GM20000 (cell line): ENCODE data around the gene BORA.
A peak's percentile ranks its signal among the peaks of the same experiment; 100 is the strongest.
"Not testable (repeated sequence)": the region's sequence is repeated elsewhere in the genome, so short reads cannot be mapped to it uniquely, and the experiment has no call there.

Source experiments
- DNase-seq: peaks from one replicate; pipeline ENCODE4 v3.0.0; 2012; ENCODE audit warnings: low spot score
- TF ChIP-seq, protein P1 (sequence below): IDR thresholded peaks from 2 replicates; pipeline ENCODE4 v1.5.1; 2012; ENCODE audit warnings: mild to moderate bottlenecking, control low read depth; ENCODE audit errors: extremely low read depth, missing control alignments

The BORA gene

GRCh38 chr13:72763411-72763810 lies 35.7 kb downstream of the BORA start:
- DNase-seq = no peak
- TF ChIP-seq, protein P1, sequence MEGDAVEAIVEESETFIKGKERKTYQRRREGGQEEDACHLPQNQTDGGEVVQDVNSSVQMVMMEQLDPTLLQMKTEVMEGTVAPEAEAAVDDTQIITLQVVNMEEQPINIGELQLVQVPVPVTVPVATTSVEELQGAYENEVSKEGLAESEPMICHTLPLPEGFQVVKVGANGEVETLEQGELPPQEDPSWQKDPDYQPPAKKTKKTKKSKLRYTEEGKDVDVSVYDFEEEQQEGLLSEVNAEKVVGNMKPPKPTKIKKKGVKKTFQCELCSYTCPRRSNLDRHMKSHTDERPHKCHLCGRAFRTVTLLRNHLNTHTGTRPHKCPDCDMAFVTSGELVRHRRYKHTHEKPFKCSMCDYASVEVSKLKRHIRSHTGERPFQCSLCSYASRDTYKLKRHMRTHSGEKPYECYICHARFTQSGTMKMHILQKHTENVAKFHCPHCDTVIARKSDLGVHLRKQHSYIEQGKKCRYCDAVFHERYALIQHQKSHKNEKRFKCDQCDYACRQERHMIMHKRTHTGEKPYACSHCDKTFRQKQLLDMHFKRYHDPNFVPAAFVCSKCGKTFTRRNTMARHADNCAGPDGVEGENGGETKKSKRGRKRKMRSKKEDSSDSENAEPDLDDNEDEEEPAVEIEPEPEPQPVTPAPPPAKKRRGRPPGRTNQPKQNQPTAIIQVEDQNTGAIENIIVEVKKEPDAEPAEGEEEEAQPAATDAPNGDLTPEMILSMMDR = no peak

- TF ChIP-seq, protein P1 = no peak
- DNase-seq = no peak
These were observed 46.3 kb downstream of the BORA start for GRCh38 chr13:72774019-72774418.

DNA sequence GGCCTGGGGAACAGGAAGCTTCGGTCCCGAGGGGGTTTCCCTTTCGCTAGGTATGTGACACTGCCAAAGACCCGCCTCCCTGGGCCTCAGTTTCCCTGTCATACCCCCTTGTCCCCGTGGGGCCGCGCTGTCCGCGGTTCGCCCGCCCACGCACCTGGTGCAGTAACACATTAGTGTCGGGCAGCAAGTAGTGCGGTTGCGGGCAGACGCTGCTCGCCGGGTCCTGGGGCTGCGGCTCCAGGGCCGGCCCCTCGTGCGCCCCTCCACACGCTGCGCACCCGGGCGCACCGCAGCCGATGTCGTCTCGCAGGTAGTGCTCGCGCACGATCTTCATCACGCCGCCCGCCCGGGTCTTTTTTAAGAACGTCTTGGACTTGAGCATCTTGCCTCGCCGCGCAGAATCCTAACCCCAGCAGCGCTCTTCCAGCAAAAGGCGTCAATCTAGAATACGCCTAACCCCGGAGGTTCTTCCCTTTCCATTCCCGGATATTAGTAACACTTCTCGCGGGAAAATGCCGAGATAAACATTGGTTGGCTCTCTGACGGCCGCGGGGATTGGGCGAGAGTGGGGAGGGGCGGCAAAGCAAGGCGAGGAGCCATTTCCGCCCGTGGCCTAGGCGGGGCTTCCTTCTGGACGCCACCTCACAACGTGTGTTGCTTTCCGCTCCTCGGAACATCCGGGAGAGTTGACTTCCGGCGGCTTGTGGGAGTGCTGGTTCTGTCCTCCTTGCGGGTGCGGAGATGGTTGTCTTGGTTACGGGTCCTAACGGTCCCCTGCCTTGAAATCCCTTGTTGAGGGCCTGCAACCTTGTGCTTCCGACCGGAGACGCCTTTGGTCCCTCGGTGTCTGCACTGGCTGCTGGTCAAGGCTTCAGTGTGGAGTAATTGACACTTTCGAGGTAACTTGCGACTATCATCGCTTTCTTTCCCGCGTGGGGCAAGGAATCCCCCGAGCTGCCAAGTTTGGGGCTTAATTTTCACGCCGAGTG lies 54.0 kb downstream of the BORA start, which contains the start of the genes DIS3 and PIBF1:
Gene DIS3, minus strand, starts transcription at position 450 of the 989 bp plus-strand sequence. Its CDS starts 68 bp downstream, at position 382.
Gene PIBF1, plus strand, starts transcription at position 683 of the 989 bp plus-strand sequence. CDS start 1,337 bp downstream, outside the sequence.
- TF ChIP-seq, protein P1 = no peak
- peak; percentile 95 for DNase-seq

- no peak for DNase-seq
- TF ChIP-seq, protein P1 = no peak
These were observed 55.0 kb downstream of the BORA start for GRCh38 chr13:72782717-72783116.

DNA sequence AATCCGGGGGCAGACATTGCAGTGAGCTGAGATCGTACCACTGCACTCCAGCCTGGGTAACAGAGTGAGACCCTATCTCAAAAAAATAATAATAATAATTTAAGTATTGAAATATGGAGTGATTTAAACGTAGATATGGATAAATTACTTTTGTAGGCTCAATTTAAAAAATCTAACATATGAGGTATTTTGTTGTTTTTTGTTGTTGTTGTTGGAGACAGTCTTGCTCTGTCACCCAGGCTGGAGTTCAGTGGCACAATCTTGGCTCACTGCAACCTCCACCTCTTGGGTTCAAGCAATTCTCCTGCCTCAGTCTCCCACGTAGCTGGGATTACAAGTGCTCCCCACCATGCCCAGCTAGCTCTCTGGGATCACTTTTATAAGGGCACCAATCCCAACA lies 57.0 kb downstream of the BORA start:
- DNase-seq = not testable (repeated sequence)

- DNase-seq = no peak
- TF ChIP-seq, protein P1 = no peak
These were observed 61.1 kb downstream of the BORA start for GRCh38 chr13:72788831-72789230.

DNA sequence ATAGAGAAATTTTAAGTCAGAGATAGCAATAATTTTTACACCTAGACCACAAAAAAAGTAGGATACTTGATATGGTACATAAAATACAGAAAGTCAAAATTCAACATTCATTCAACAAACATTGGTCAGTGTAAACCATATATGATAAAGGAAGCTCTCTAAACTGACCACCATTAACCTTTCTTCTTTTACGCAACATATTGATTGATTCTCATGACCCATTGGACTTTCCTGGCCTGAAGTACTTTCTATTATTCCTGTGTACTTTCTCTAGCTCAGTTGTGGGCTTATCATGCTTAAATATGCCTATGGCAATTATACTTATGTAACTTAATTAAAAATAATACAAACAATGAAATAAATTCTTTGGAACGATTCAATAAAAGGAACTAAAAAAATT lies 64.9 kb downstream of the BORA start:
- TF ChIP-seq, protein P1 = no peak
- DNase-seq = no peak
